Peyer's patch (tissue), 4 donors: Measurements from ENCODE around the gene SLC6A11. TPM values are rescaled to one million over a fixed set of nuclear protein-coding genes. Genes with fewer than 3 reads are reported as not detected.

ENCODE experiments used
- DNase-seq, 3 donors: peaks; one replicate each; pipeline ENCODE4 v3.0.0-alpha.2; 2017 to 2019
- H3K27ac ChIP-seq, 4 donors: fragments of 200-600 bp; sonication (generic); one replicate each; pipeline ENCODE4 v1.5.1; 2016 to 2019
- H3K27me3 ChIP-seq, 2 donors: fragments of 200-600 bp; sonication (generic); one replicate each; pipeline ENCODE4 v1.5.1; 2019
- H3K36me3 ChIP-seq, 3 donors: fragments of 200-600 bp; sonication (generic); one replicate each; pipeline ENCODE4 v1.5.1; 2016 to 2019
- H3K4me1 ChIP-seq, 4 donors: fragments of 200-600 bp; sonication (generic); one replicate each; pipeline ENCODE4 v1.5.1; 2016 to 2019
- H3K4me3 ChIP-seq, 4 donors: fragments of 200-600 bp; sonication (generic); 1 replicate in 3 of 4; 2 replicates in 1 of 4; pipeline ENCODE4 v1.5.1; 2016 to 2019; ENCODE audit warnings: mild to moderate bottlenecking in 1 of 4
- H3K9me3 ChIP-seq, 4 donors: fragments of 200-600 bp; sonication (generic); one replicate each; pipeline ENCODE4 v1.5.1; 2016 to 2019; ENCODE audit warnings: mild to moderate bottlenecking in 1 of 4
- CTCF ChIP-seq, 6 experiments: fragments of 450-650 bp in 4 of 6; fragments of 200-600 bp in 2 of 6; sonication (generic) in 1 of 6; IDR thresholded peaks; one replicate each; pipeline ENCODE4 v1.5.1; 2017 to 2019; ENCODE audit warnings: antibody characterized with exemption in 6 of 6, mild to moderate bottlenecking in 3 of 6, moderate library complexity in 1 of 6
- POLR2A ChIP-seq, 2 donors: fragments of 450-650 bp; IDR thresholded peaks; one replicate each; pipeline ENCODE4 v1.5.1; 2017; ENCODE audit warnings: antibody characterized with exemption in 2 of 2, mild to moderate bottlenecking in 2 of 2, moderate library complexity in 2 of 2
- total RNA-seq, 4 donors: library from RNA; depleted of rRNA; stranded (reverse); fragments of >200 nt; gene quantifications; one replicate each; pipeline ENCODE4 v1.1.0, GENCODE V29; 2016

Gene SLC6A11
- total RNA-seq, 4 donors from 2014 or later: not detected

GRCh38 chr3:10848261-10848660 lies 32.2 kb downstream of the SLC6A11 start:
- Histone ChIP-seq H3K9me3 (no peaks in the 10 kb centered on the region), H3K27me3 (no peaks in the 10 kb centered on the region), H3K36me3 (no peaks in the 10 kb centered on the region), H3K27ac (no peak overlapping the region), H3K4me1 (no peaks in the 10 kb centered on the region), H3K4me3 (no peak overlapping the region)
- DNase-seq: no peak
- TF ChIP-seq POLR2A (IDR thresholded peaks at IDR 0.05): no peak
- TF ChIP-seq CTCF (IDR thresholded peaks at IDR 0.05): no peak

- DNase-seq: no peak
- H3K4me3 ChIP-seq: no peak overlapping the region
- H3K27ac ChIP-seq: no peak overlapping the region
- no peaks in the 10 kb centered on the region for H3K4me1 ChIP-seq
- no peaks in the 10 kb centered on the region for H3K9me3 ChIP-seq
- no peaks in the 10 kb centered on the region for H3K27me3 ChIP-seq
- no peak for TF ChIP-seq POLR2A (IDR thresholded peaks at IDR 0.05)
- TF ChIP-seq CTCF (IDR thresholded peaks at IDR 0.05): no peak
- H3K36me3 ChIP-seq: no peaks in the 10 kb centered on the region
Observed at GRCh38 chr3:10852066-10852808, 36.2 kb downstream of the SLC6A11 start.

GRCh38 chr3:10855083-10855870 lies 39.2 kb downstream of the SLC6A11 start:
- no peaks in the 10 kb centered on the region for H3K4me1 ChIP-seq
- no peak overlapping the region for H3K4me3 ChIP-seq
- H3K9me3 ChIP-seq: no peaks in the 10 kb centered on the region
- no peak for DNase-seq
- H3K27me3 ChIP-seq: no peaks in the 10 kb centered on the region
- no peaks in the 10 kb centered on the region for H3K36me3 ChIP-seq
- TF ChIP-seq CTCF (IDR thresholded peaks at IDR 0.05): no peak
- TF ChIP-seq POLR2A (IDR thresholded peaks at IDR 0.05): no peak
- H3K27ac ChIP-seq: no peak overlapping the region

GRCh38 chr3:10855871-10856662 lies 40.0 kb downstream of the SLC6A11 start:
- H3K9me3 ChIP-seq: no peaks in the 10 kb centered on the region
- H3K4me3 ChIP-seq: no peak overlapping the region
- H3K4me1 ChIP-seq: no peaks in the 10 kb centered on the region
- no peak overlapping the region for H3K27ac ChIP-seq
- H3K27me3 ChIP-seq: no peaks in the 10 kb centered on the region
- TF ChIP-seq CTCF (IDR thresholded peaks at IDR 0.05) (no peak), POLR2A (IDR thresholded peaks at IDR 0.05) (no peak)
- no peaks in the 10 kb centered on the region for H3K36me3 ChIP-seq
- DNase-seq: no peak

- Histone ChIP-seq H3K27me3 (no peaks in the 10 kb centered on the region), H3K36me3 (no peaks in the 10 kb centered on the region), H3K27ac (no peak overlapping the region), H3K4me1 (no peaks in the 10 kb centered on the region), H3K4me3 (no peak overlapping the region), H3K9me3 (no peaks in the 10 kb centered on the region)
- no peak for DNase-seq
- no peak for TF ChIP-seq POLR2A (IDR thresholded peaks at IDR 0.05)
- no peak for TF ChIP-seq CTCF (IDR thresholded peaks at IDR 0.05)
Observed at GRCh38 chr3:10857235-10857634, 41.2 kb downstream of the SLC6A11 start.
